SU-DHL-6 (cell line): ENCODE data around the gene FBP1.

Experiments used
- H2AFZ ChIP-seq: fragments of 200-600 bp; sonication (generic); 2 replicates; pipeline ENCODE4 v1.6.1; 2014; ENCODE audit warnings: low read depth, mild to moderate bottlenecking, moderate library complexity, mixed read lengths, antibody characterized with exemption, low read length; ENCODE audit not compliant: severe bottlenecking
- H3F3A ChIP-seq: fragments of 200-600 bp; shearing (Covaris generic); 2 replicates; pipeline ENCODE4 v1.6.0; 2016; ENCODE audit warnings: antibody characterized with exemption, mild to moderate bottlenecking; ENCODE audit not compliant: insufficient read depth
- H3K27ac ChIP-seq: fragments of 200-600 bp; sonication (generic); 2 replicates; pipeline ENCODE4 v1.5.1; 2016; ENCODE audit warnings: low read depth, mild to moderate bottlenecking, low read length, moderate library complexity, mixed read lengths
- H3K27me3 ChIP-seq: fragments of 200-600 bp; sonication (generic), shearing (Covaris generic); 2 replicates; pipeline ENCODE4 v1.6.0; 2014; ENCODE audit warnings: mild to moderate bottlenecking, low read length
- H3K36me3 ChIP-seq: fragments of 200-600 bp; sonication (generic); 2 replicates; pipeline ENCODE4 v1.6.1; 2014; ENCODE audit warnings: mild to moderate bottlenecking, low read length, mixed read lengths
- H3K4me2 ChIP-seq: fragments of 300-600, 200-600 bp; shearing (Covaris generic), sonication (generic); 2 replicates; pipeline ENCODE4 v1.6.0; 2014; ENCODE audit warnings: low read length, low read depth, mild to moderate bottlenecking; ENCODE audit not compliant: poor library complexity, severe bottlenecking
- H3K4me3 ChIP-seq: fragments of 200-600 bp; sonication (generic); 2 replicates; pipeline ENCODE4 v1.5.1; 2014; ENCODE audit warnings: antibody characterized with exemption, low read length, mild to moderate bottlenecking, mixed read lengths; ENCODE audit not compliant: insufficient read depth, poor library complexity, severe bottlenecking
- H3K79me2 ChIP-seq: fragments of 200-600 bp; sonication (generic); 2 replicates; pipeline ENCODE4 v1.6.1; 2014; ENCODE audit warnings: mild to moderate bottlenecking, low read length, moderate library complexity; ENCODE audit not compliant: insufficient read depth
- H3K9ac ChIP-seq: fragments of 200-600 bp; sonication (generic); 2 replicates; pipeline ENCODE4 v1.7.0; 2014; ENCODE audit warnings: mild to moderate bottlenecking, low read length
- H3K9me2 ChIP-seq: fragments of 200-600 bp; sonication (generic); replicated peaks from 2 replicates; pipeline ENCODE4 v1.6.1; 2014; ENCODE audit warnings: low read length; ENCODE audit not compliant: insufficient read depth
- H3K9me3 ChIP-seq: fragments of 200-600 bp; sonication (generic); 2 replicates; pipeline ENCODE4 v1.6.1; 2014; ENCODE audit warnings: low read length, mixed read lengths; ENCODE audit not compliant: insufficient read depth
- H4K20me1 ChIP-seq: fragments of 200-600 bp; sonication (generic); 2 replicates; pipeline ENCODE4 v1.6.1; 2014; ENCODE audit warnings: low read depth, mild to moderate bottlenecking, antibody characterized with exemption, low read length, moderate library complexity, mixed read lengths
- CTCF ChIP-seq: fragments of 200-600 bp; sonication (generic); IDR thresholded peaks from one replicate; pipeline ENCODE4 v1.5.1; 2017; ENCODE audit warnings: antibody characterized with exemption, mild to moderate bottlenecking, low read length, moderate library complexity; ENCODE audit not compliant: insufficient read depth, poor library complexity, severe bottlenecking
- EZH2phosphoT487 ChIP-seq: fragments of 200-600 bp; sonication (generic), shearing (Covaris generic); conservative IDR thresholded peaks from 2 replicates; pipeline ENCODE4 v1.6.1; 2018; ENCODE audit warnings: mild to moderate bottlenecking, antibody characterized with exemption, low read length, moderate library complexity, mixed read lengths

FBP1 gene

GRCh38 chr9:94563548-94563947, 75.8 kb downstream of the FBP1 start:
- no peak overlapping the region for H3K4me3 ChIP-seq
- H2AFZ ChIP-seq, result no peak overlapping the region
- no peaks in the 10 kb centered on the region for H3K9me2 ChIP-seq
- H3K9me3 ChIP-seq, result no peaks in the 10 kb centered on the region
- no peaks in the 10 kb centered on the region for H3K27me3 ChIP-seq
- H3F3A ChIP-seq, result no peaks in the 10 kb centered on the region
- H3K36me3 ChIP-seq, result no peaks in the 10 kb centered on the region
- no peak overlapping the region for H3K9ac ChIP-seq
- no peak overlapping the region for H3K4me2 ChIP-seq
- H4K20me1 ChIP-seq, result no peaks in the 10 kb centered on the region
- H3K79me2 ChIP-seq, result no peaks in the 10 kb centered on the region
- no peak overlapping the region for H3K27ac ChIP-seq
- TF ChIP-seq EZH2phosphoT487 (no peak), CTCF (peak; percentile 18)

DNA sequence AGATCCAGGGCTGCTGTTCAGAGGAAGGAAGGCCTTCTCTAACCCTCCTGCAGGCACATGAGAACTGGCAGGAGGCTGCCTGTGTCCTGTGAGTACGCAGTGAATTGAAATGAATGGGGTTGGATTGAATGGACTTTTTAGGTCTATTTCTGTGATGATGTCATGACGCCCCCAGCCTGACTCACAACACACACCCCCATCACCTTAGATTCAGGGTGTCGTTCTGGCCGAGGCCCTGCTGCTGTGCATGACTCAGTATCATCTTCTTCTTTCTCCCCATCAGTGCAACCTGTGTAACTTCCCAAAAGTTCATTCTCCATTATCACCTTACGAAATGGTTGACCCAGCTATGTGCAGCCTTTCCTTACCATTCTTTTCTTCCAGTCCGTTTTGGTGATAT, 79.1 kb downstream of the FBP1 start:
- Histone ChIP-seq H2AFZ (no peak overlapping the region), H3K27me3 (no peaks in the 10 kb centered on the region), H4K20me1 (no peaks in the 10 kb centered on the region), H3K36me3 (no peaks in the 10 kb centered on the region), H3K27ac (no peak overlapping the region), H3K4me2 (no peak overlapping the region), H3K4me3 (no peak overlapping the region), H3K9me2 (no peaks in the 10 kb centered on the region), H3K79me2 (no peaks in the 10 kb centered on the region), H3F3A (no peaks in the 10 kb centered on the region), H3K9ac (no peak overlapping the region), H3K9me3 (no peaks in the 10 kb centered on the region)
- TF ChIP-seq CTCF (no peak), EZH2phosphoT487 (no peak)

DNA sequence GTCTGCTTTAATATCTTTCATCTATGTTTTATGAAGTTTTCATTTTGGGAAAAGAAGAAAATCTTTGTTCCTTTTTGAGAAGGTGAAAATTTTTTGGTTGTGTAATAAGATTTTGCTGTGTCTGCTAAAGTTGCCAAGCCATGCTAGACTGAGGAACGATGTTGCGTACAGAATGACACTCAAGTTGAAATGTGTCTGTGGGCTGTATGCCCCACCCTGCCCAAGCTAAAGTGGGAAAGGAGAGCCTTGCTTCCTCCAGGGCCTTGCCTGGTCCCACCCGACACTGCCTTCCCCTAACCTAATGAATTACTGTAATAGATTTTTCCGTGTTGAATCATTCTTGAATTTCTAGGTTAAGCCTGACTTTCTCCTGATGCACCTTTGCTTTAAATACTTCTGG, 81.9 kb downstream of the FBP1 start:
- H3K27me3 ChIP-seq, result no peaks in the 10 kb centered on the region
- no peaks in the 10 kb centered on the region for H3F3A ChIP-seq
- H3K9ac ChIP-seq, result no peak overlapping the region
- no peak overlapping the region for H3K27ac ChIP-seq
- H3K9me2 ChIP-seq, result no peaks in the 10 kb centered on the region
- no peak overlapping the region for H3K4me2 ChIP-seq
- H2AFZ ChIP-seq, result no peak overlapping the region
- H3K9me3 ChIP-seq, result no peaks in the 10 kb centered on the region
- H3K36me3 ChIP-seq, result no peaks in the 10 kb centered on the region
- no peaks in the 10 kb centered on the region for H3K79me2 ChIP-seq
- TF ChIP-seq CTCF (no peak), EZH2phosphoT487 (no peak)
- H4K20me1 ChIP-seq, result no peaks in the 10 kb centered on the region
- H3K4me3 ChIP-seq, result no peak overlapping the region
